HepG2 (cell line): ENCODE measurements around the gene SLIT3. TPM values are rescaled to one million over a fixed set of nuclear protein-coding genes. Genes with fewer than 3 reads are reported as not detected.

ENCODE experiments used
- ATAC-seq: fragments of 200-7000 bp; cut with Tn5 transposase; 3 replicates; pipeline ENCODE4 v1.9.1; 2020; ENCODE audit warnings: mild to moderate bottlenecking, moderate library complexity
- BruUV-seq: library from RNA; stranded (reverse); fragments of 400-500 nt; replicated peaks from 2 replicates; lab custom pipeline; 2021; lab: Mats Ljungman, UMichigan
- CTCF ChIA-PET: fragments of 300-600 bp; formaldehyde crosslinking; extraction: SDS; loops from one replicate; lab custom pipeline; 2021; ENCODE audit warnings: low total read pairs, inconsistent platforms, low intra/inter-chr PET ratio; lab: Yijun Ruan, JAX
- POLR2A ChIA-PET: fragments of 350-600 bp; sonication (Branson Sonifier 250); formaldehyde crosslinking; loops from one replicate; lab custom pipeline; 2020; ENCODE audit warnings: antibody characterized with exemption, inconsistent platforms; lab: Yijun Ruan, JAX
- DNase-seq: peaks from one replicate; pipeline ENCODE4 v3.0.0-alpha.2; 2015; ENCODE audit warnings: low spot score
- FAIRE-seq: peaks from 3 replicates; lab custom pipeline; 2011; peaks lifted over from hg19 to GRCh38; lab: Jason Lieb, UNC
- H2AFZ ChIP-seq: one replicate; pipeline ENCODE4 v1.6.1; 2011; ENCODE audit warnings: low read length, inconsistent platforms
- H3K27ac ChIP-seq: fragments of 300-600 bp; 3 replicates; pipeline ENCODE4 v1.8.0; 2011; ENCODE audit warnings: mixed run types, mild to moderate bottlenecking, mixed read lengths, low read length, inconsistent platforms; ENCODE audit not compliant: insufficient read depth; ENCODE audit errors: extremely low read length
- H3K27me3 ChIP-seq, 2 experiments: fragments of 200-600 bp in 1 of 2; 2 replicates in 1 of 2; 3 replicates in 1 of 2; pipeline versions ENCODE4 v1.6.0 to v1.8.0; 2011; ENCODE audit warnings: low read length in 2 of 2, mild to moderate bottlenecking in 2 of 2, moderate library complexity in 2 of 2, inconsistent platforms in 1 of 2; ENCODE audit not compliant: insufficient read depth in 2 of 2, control insufficient read depth in 1 of 2
- H3K36me3 ChIP-seq, 2 experiments: fragments of 200-600 bp in 1 of 2; replicated peaks in 1 of 2; 2 replicates in 1 of 2; 3 replicates in 1 of 2; pipeline versions ENCODE4 v1.5.1 to v1.8.0; 2011; ENCODE audit warnings: low read length in 2 of 2, inconsistent platforms in 1 of 2; ENCODE audit not compliant: insufficient read depth in 2 of 2, control insufficient read depth in 1 of 2
- H3K4me1 ChIP-seq: 2 replicates; pipeline ENCODE4 v1.5.1; 2012; ENCODE audit warnings: low read length, inconsistent platforms; ENCODE audit not compliant: insufficient read depth
- H3K4me2 ChIP-seq: 2 replicates; pipeline ENCODE4 v1.6.0; 2011; ENCODE audit warnings: low read depth, low read length, inconsistent platforms
- H3K4me3 ChIP-seq, 3 experiments: fragments of 200-600 bp in 1 of 3; sonication (generic), shearing (Covaris generic) in 1 of 3; replicated peaks in 1 of 3; 2 replicates each; pipeline ENCODE4 v1.5.1; 2011 to 2016; ENCODE audit warnings: low read length in 3 of 3, inconsistent platforms in 2 of 3, low read depth in 2 of 3, mild to moderate bottlenecking in 2 of 3, control low read depth in 1 of 3, mixed read lengths in 1 of 3; ENCODE audit not compliant: insufficient read depth in 1 of 3
- H3K79me2 ChIP-seq: one replicate; pipeline ENCODE4 v1.6.1; 2011; ENCODE audit warnings: low read length, inconsistent platforms; ENCODE audit not compliant: insufficient read depth
- H3K9ac ChIP-seq: 2 replicates; pipeline ENCODE4 v1.6.0; 2011; ENCODE audit warnings: mild to moderate bottlenecking, low read depth, low read length, inconsistent platforms; ENCODE audit not compliant: insufficient read depth
- H3K9me3 ChIP-seq: 2 replicates; pipeline ENCODE4 v1.5.1; 2012; ENCODE audit warnings: mild to moderate bottlenecking, low read length
- H4K20me1 ChIP-seq: 2 replicates; pipeline ENCODE4 v1.6.0; 2011; ENCODE audit warnings: inconsistent platforms, mild to moderate bottlenecking, low read length, moderate library complexity; ENCODE audit not compliant: insufficient read depth
- KDM5A ChIP-seq: fragments of 200-600 bp; sonication (generic); IDR thresholded peaks from 2 replicates; pipeline ENCODE4 v1.7.0; 2018; ENCODE audit warnings: antibody characterized with exemption, mild to moderate bottlenecking, low read length, borderline replicate concordance
- MLXIP ChIP-seq: sonication (generic); formaldehyde crosslinking; IDR thresholded peaks from 2 replicates; pipeline ENCODE4 v1.9.0; 2021; ENCODE audit warnings: missing genetic modification reagents, borderline replicate concordance
- ZMYM4 ChIP-seq: sonication (generic); formaldehyde crosslinking; IDR thresholded peaks from 2 replicates; pipeline ENCODE4 v1.8.1; 2023; ENCODE audit warnings: mild to moderate bottlenecking, missing genetic modification reagents
- ZNF124 ChIP-seq: sonication (generic); formaldehyde crosslinking; IDR thresholded peaks from 2 replicates; pipeline ENCODE4 v1.4.0; 2020; ENCODE audit warnings: missing genetic modification reagents
- ZNF605 ChIP-seq: sonication (generic); formaldehyde crosslinking; IDR thresholded peaks from 2 replicates; pipeline ENCODE4 v1.8.0; 2022; ENCODE audit warnings: mild to moderate bottlenecking, missing genetic modification reagents
- ZNF652 ChIP-seq: IDR thresholded peaks from 2 replicates; pipeline ENCODE4 v1.6.1; 2016; ENCODE audit warnings: low read depth, borderline replicate concordance
- ZNF782 ChIP-seq: sonication (generic); formaldehyde crosslinking; IDR thresholded peaks from 2 replicates; pipeline ENCODE4 v1.4.0; 2020; ENCODE audit warnings: missing genetic modification reagents, mild to moderate bottlenecking, borderline replicate concordance
- ZNF891 ChIP-seq: sonication (generic); formaldehyde crosslinking; IDR thresholded peaks from 2 replicates; pipeline ENCODE4 v1.5.0; 2020; ENCODE audit warnings: mild to moderate bottlenecking, missing genetic modification reagents
- WGBS: methylation state at CpG from one replicate; pipeline ENCODE4 v1.1.6; 2017; ENCODE audit warnings: low lambda C conversion rate; 5-methylcytosine and 5-hydroxymethylcytosine counted together
- in situ Hi-C: cut with HindIII; loops from 2 replicates; pipeline ENCODE4 v1.10.0; 2017; ENCODE audit warnings: low pct_unique_long_range_greater_than_20kb; ENCODE audit not compliant: extremely low pct_ligation_motif_present
- intact Hi-C: fragments of 100-400 bp; cut with micrococcal nuclease; formaldehyde crosslinking; loops from one replicate; pipeline ENCODE4 v1.10.0; 2022; ENCODE audit not compliant: unreplicated experiment
- polyA plus RNA-seq, 8 experiments: library from polyadenylated mRNA; depleted of rRNA in 3 of 8; stranded (reverse) in 7 of 8; unstranded in 1 of 8; fragments of >200 nt; fragmentation: Illumina TruSeq in 4 of 8; extraction: Trizol in 4 of 8; gene quantifications; 2 replicates each; pipeline versions ENCODE4 v1.2.1 to v1.2.3, GENCODE V29; 2011 to 2016; ENCODE audit warnings: low read depth in 4 of 8, missing spikeins in 1 of 8, mixed read lengths in 1 of 8; ENCODE audit not compliant: insufficient read depth in 1 of 8
- total RNA-seq, 5 experiments: library from RNA; depleted of rRNA; stranded (reverse); fragments of >200 nt; fragmentation: Illumina TruSeq; extraction: Trizol; gene quantifications; 2 replicates each; pipeline ENCODE4 v1.2.3, GENCODE V29; 2016; ENCODE audit warnings: low read depth in 1 of 5
- TF ChIP-seq, protein P1 (sequence below): sonication (generic); formaldehyde crosslinking; IDR thresholded peaks from 2 replicates; pipeline ENCODE4 v1.5.0; 2020; ENCODE audit warnings: mild to moderate bottlenecking, missing genetic modification reagents, moderate library complexity
- TF ChIP-seq, protein P2 (sequence below): sonication (generic); formaldehyde crosslinking; IDR thresholded peaks from 2 replicates; pipeline ENCODE4 v1.5.0; 2020; ENCODE audit warnings: mild to moderate bottlenecking, missing genetic modification reagents, borderline replicate concordance
- TF ChIP-seq, protein P3 (sequence below): sonication (generic); formaldehyde crosslinking; IDR thresholded peaks from 2 replicates; pipeline ENCODE4 v1.4.0; 2020; ENCODE audit warnings: mild to moderate bottlenecking, low read depth, missing genetic modification reagents

The SLIT3 gene
- total and polyA plus RNA-seq, 2 of the 13 experiments (the other 11 are each of a cell fraction or from before 2014, with no cell fraction given): not detected

DNA sequence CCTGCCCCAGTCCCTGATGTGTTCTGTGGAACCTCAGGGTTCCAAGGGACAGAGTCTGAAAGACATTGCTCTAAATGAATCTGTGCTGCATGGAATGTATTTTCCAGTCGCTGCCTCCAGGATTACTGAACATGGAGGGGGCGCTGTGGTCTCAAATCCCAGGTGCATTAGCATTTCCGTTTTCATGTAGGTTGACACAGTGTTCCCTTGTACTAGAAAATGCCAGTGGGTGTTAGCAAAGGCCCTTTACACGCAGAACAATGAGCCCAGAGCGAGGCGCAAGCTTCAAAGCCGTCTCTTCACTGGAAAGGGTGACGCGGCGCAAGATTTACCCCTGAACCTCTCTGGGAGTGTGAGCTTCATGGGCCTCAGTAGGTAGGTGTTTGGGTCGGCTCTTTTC lies 308.3 kb downstream of the SLIT3 start (continued):
- TF ChIP-seq, protein P1, sequence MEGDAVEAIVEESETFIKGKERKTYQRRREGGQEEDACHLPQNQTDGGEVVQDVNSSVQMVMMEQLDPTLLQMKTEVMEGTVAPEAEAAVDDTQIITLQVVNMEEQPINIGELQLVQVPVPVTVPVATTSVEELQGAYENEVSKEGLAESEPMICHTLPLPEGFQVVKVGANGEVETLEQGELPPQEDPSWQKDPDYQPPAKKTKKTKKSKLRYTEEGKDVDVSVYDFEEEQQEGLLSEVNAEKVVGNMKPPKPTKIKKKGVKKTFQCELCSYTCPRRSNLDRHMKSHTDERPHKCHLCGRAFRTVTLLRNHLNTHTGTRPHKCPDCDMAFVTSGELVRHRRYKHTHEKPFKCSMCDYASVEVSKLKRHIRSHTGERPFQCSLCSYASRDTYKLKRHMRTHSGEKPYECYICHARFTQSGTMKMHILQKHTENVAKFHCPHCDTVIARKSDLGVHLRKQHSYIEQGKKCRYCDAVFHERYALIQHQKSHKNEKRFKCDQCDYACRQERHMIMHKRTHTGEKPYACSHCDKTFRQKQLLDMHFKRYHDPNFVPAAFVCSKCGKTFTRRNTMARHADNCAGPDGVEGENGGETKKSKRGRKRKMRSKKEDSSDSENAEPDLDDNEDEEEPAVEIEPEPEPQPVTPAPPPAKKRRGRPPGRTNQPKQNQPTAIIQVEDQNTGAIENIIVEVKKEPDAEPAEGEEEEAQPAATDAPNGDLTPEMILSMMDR: peak; percentile 41

- no TSS peak for BruUV-seq
- Histone ChIP-seq H2AFZ (no peak overlapping the region), H3K9me3 (no peaks in the 10 kb centered on the region), H3K4me1 (peaks cover 8% of the 10 kb centered on the region; the same call in 1 of the 2 replicates), H3K27me3 (peaks cover 2 to 49% of the 10 kb centered on the region in 2 experiments; a peak in 3 of 5 replicates), H3K27ac (no peak overlapping the region), H3K4me3 (no peak overlapping the region), H3K79me2 (no peaks in the 10 kb centered on the region), H3K36me3 (no peaks in the 10 kb centered on the region), H4K20me1 (no peaks in the 10 kb centered on the region), H3K4me2 (no peak overlapping the region), H3K9ac (no peak overlapping the region)
- ChIA-PET POLR2A (no interaction called here), CTCF (no interaction called here)
- intact Hi-C loops: no loop called here
- in situ Hi-C loops: loop anchor here (25.0 kb wide), 1 partner anchor 595 kb away; the partner anchor contains the start of gene SPDL1
- TF ChIP-seq ZNF782 (CRISPR knock-in tag) (no peak), KDM5A (no peak), ZNF652 (CRISPR knock-in tag) (no peak), ZMYM4 (CRISPR knock-in tag) (no peak), ZNF124 (CRISPR knock-in tag) (no peak), ZNF891 (CRISPR knock-in tag) (no peak), ZNF605 (no peak), MLXIP (CRISPR knock-in tag) (no peak)
- TF ChIP-seq, protein P2, sequence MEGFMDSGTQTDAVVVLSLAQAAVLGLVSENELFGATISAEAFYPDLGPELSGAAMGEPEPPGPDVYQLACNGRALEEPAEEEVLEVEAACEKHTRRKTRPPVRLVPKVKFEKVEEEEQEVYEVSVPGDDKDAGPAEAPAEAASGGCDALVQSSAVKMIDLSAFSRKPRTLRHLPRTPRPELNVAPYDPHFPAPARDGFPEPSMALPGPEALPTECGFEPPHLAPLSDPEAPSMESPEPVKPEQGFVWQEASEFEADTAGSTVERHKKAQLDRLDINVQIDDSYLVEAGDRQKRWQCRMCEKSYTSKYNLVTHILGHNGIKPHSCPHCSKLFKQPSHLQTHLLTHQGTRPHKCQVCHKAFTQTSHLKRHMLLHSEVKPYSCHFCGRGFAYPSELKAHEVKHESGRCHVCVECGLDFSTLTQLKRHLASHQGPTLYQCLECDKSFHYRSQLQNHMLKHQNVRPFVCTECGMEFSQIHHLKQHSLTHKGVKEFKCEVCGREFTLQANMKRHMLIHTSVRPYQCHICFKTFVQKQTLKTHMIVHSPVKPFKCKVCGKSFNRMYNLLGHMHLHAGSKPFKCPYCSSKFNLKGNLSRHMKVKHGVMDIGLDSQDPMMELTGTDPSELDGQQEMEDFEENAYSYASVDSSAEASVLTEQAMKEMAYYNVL (CRISPR knock-in tag): no peak
- TF ChIP-seq, protein P3, sequence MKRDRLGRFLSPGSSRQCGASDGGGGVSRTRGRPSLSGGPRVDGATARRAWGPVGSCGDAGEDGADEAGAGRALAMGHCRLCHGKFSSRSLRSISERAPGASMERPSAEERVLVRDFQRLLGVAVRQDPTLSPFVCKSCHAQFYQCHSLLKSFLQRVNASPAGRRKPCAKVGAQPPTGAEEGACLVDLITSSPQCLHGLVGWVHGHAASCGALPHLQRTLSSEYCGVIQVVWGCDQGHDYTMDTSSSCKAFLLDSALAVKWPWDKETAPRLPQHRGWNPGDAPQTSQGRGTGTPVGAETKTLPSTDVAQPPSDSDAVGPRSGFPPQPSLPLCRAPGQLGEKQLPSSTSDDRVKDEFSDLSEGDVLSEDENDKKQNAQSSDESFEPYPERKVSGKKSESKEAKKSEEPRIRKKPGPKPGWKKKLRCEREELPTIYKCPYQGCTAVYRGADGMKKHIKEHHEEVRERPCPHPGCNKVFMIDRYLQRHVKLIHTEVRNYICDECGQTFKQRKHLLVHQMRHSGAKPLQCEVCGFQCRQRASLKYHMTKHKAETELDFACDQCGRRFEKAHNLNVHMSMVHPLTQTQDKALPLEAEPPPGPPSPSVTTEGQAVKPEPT (CRISPR knock-in tag): no peak
- 11% methylated on average over 5 of the region's 5 CpGs for WGBS
- ATAC-seq: no peak
- no peak for DNase-seq
- FAIRE-seq: no peak
These were observed 308.9 kb downstream of the SLIT3 start for GRCh38 chr5:168992016-168992415.
